HG03060 (cell line): ENCODE data around the gene SEL1L3.
"Not testable (repeated sequence)": the region's sequence is repeated elsewhere in the genome, so short reads cannot be mapped to it uniquely, and the experiment has no call there.

Experiments used
- ATAC-seq: cut with Tn5 transposase; IDR thresholded peaks from one replicate; pipeline ENCODE4 v1.9.1; 2021; ENCODE audit warnings: low read depth, moderate number of reproducible peaks; ENCODE audit not compliant: unreplicated experiment

The SEL1L3 gene

GRCh38 chr4:25879991-25880651 is 17.3 kb upstream of the SEL1L3 start:
- peak; percentile 51 for ATAC-seq

- ATAC-seq = no peak
Measured at GRCh38 chr4:25879587-25879986, 16.8 kb upstream of the SEL1L3 start.

- ATAC-seq = no peak
Measured at GRCh38 chr4:25879091-25879584, 16.4 kb upstream of the SEL1L3 start.

GRCh38 chr4:25878676-25879075 is 15.9 kb upstream of the SEL1L3 start:
- ATAC-seq = no peak

- ATAC-seq = no peak
Measured at GRCh38 chr4:25875281-25875745, 12.5 kb upstream of the SEL1L3 start.

- no peak for ATAC-seq
Measured at GRCh38 chr4:25874655-25875054, 11.9 kb upstream of the SEL1L3 start.

- no peak for ATAC-seq
Measured at GRCh38 chr4:25873632-25874129, 10.9 kb upstream of the SEL1L3 start.

- no peak for ATAC-seq
Measured at GRCh38 chr4:25872851-25873631, 10.3 kb upstream of the SEL1L3 start.

- ATAC-seq = peak; percentile 40
Measured at GRCh38 chr4:25870081-25870480, 7.3 kb upstream of the SEL1L3 start.

GRCh38 chr4:25867781-25868294 is 5.0 kb upstream of the SEL1L3 start:
- ATAC-seq = no peak

- not testable (repeated sequence) for ATAC-seq
Measured at GRCh38 chr4:25866401-25866800, 3.6 kb upstream of the SEL1L3 start.

GRCh38 chr4:25865586-25865985 is 2.8 kb upstream of the SEL1L3 start:
- ATAC-seq = no peak

- no peak for ATAC-seq
Measured at GRCh38 chr4:25863831-25864418, 1.1 kb upstream of the SEL1L3 start.

- no peak for ATAC-seq
Measured at GRCh38 chr4:25863347-25863784, 578 bp upstream of the SEL1L3 start.

- no peak for ATAC-seq
Measured at GRCh38 chr4:25861951-25862410, 807 bp downstream of the SEL1L3 start.

GRCh38 chr4:25861280-25861950 is 1.4 kb downstream of the SEL1L3 start:
- ATAC-seq = no peak

- no peak for ATAC-seq
Measured at GRCh38 chr4:25860586-25861279, 2.1 kb downstream of the SEL1L3 start.

- ATAC-seq = no peak
Measured at GRCh38 chr4:25859429-25860148, 3.2 kb downstream of the SEL1L3 start.

GRCh38 chr4:25857851-25858400 is 4.9 kb downstream of the SEL1L3 start:
- no peak for ATAC-seq
